ENCODE data around the gene ACSL6.

The ACSL6 gene

DNA sequence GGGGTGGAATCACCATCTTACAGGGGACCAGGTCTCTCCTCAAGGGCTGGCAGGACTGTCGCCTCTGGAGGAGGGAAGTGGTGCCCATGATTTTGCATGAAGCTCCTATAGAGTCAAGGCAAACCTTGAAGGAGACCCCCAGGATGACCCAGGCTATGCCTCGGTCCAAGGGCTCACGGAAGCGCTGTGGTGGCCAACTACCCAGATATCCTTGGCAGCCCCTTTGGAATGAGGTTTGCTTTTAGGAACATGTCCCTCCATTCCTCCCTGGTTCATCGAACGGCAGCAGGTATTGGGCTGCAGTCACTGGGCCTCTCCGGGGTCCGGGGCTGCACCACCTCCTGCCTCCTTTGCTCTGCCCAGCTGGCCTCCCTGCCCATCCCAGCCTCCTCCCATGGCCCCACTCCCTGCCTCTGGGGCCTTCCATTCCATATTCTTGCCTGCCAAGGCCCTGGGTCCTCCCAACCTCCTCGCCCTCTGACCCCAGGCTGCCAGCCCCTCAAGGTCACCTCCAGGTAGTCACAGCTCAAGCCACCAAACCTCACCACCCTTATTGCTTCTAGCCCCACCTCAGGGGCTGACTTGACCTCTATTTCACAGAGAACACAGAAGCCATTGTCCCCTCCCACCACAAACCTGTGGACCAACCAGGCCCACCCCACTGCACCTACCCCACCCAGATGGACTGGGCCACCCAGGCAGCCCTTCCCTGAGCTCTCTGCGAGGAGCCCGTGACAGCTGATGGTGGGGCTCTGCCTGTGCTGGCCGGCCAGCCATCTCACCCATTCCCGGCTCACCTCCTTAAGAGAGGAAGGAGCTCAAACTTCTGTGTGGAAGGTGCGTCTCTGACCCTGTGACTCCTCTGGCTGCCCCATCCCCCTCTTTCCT, 45.4 kb upstream of the ACSL6 start:
- TF ChIP-seq, protein P1, sequence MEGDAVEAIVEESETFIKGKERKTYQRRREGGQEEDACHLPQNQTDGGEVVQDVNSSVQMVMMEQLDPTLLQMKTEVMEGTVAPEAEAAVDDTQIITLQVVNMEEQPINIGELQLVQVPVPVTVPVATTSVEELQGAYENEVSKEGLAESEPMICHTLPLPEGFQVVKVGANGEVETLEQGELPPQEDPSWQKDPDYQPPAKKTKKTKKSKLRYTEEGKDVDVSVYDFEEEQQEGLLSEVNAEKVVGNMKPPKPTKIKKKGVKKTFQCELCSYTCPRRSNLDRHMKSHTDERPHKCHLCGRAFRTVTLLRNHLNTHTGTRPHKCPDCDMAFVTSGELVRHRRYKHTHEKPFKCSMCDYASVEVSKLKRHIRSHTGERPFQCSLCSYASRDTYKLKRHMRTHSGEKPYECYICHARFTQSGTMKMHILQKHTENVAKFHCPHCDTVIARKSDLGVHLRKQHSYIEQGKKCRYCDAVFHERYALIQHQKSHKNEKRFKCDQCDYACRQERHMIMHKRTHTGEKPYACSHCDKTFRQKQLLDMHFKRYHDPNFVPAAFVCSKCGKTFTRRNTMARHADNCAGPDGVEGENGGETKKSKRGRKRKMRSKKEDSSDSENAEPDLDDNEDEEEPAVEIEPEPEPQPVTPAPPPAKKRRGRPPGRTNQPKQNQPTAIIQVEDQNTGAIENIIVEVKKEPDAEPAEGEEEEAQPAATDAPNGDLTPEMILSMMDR (IDR thresholded peaks at IDR 0.05) = no peak
- no peak for TF ChIP-seq ZFX (IDR thresholded peaks at IDR 0.05; ENCODE audit: borderline replicate concordance)
- H3K27ac ChIP-seq = no peak overlapping the region

DNA sequence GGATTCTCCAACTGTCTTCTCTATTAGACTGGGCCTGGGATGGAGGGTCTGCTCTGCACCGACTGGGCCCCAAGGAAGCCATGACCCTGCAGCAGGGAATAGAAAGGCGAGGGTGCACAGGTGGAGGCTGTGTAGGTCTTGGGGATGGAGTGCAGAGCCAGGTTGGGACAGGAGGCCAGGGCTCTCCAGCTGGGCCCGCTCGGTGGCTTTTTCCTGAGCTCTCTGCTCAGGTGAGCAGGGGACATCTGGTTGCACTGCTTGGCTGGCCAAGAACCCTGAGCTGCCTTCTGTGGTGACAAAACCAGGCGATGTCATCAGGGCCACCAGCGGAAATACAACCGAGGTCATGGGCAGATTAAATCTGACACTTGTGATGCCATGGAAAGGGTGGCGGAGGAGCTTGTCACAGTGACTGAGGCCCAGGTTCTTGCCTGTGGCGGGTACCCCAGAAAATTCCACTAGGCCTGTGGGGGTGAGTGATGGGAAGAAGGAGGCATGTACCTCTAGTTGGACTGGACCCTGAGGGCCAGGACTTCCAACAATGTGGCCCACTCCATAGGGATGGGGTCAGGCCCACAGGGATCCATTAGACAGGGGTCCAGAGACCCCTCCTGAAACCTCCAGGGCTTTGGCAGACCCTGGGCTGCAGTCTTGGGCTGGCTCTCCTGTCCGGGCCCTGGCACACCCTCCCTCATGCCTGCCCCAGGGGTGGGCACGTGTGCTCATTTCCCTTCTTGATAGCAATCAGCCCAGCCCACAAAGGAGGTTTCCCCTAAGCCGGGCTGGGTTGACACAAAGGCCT, 44.6 kb upstream of the ACSL6 start:
- no peak overlapping the region for H3K27ac ChIP-seq
- TF ChIP-seq, protein P1 (IDR thresholded peaks at IDR 0.05) = no peak
- TF ChIP-seq ZFX (IDR thresholded peaks at IDR 0.05; ENCODE audit: borderline replicate concordance) = no peak

DNA sequence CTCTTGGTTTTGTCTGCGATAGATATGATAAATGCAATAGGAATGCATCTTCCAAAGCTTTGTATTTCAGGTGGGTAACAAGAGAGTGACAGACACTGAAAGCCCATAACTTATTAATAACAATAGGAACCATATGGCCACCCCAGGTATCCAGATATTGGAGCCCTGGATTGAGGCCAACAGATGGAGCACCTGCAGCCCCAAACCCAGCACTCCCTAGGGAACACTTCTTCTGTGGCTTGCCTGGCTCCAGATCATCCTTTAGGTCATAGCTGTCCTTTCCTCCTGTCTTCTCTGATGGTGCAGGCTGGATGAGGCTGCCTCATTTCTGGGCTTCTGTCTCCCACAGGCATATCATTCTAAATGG, 44.0 kb upstream of the ACSL6 start:
- TF ChIP-seq ZFX (IDR thresholded peaks at IDR 0.05; ENCODE audit: borderline replicate concordance) = no peak
- TF ChIP-seq, protein P1 (IDR thresholded peaks at IDR 0.05) = no peak

DNA sequence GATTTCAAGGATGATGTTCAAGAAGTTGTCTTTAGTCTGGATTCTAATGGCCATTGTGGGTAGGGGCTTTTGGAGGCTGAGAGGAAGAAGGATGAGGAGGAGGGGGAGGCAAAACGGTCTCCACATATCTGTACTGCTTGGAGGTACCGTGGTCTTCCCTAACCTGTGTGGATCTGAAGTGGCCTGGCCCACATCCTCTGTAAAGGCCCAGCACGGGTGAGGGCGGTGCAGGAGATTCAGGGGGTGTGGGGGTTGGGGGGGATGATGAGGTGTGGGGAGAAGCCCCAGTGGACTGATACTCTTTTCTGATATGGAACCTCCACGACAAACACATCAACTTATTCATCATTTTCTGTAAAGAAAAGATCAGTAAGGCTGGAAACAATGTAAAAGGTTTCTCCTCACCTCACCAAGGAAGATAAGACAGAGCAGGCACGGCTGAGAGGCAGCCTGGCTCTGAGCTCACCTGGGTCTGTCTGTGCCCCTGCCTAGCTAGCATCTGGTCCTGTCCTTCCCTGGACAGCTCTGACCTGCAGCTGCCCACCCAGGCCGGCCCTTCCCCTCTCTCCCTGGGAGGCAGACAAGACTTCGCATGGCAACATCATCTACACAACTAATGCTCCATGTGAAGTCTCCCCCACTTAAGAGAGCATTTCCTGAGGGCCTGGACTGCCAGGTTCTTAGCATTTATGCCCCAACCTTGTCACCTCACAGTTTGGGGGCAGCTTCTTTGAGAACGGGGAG, 43.4 kb upstream of the ACSL6 start:
- TF ChIP-seq, protein P1 (IDR thresholded peaks at IDR 0.05) = no peak
- TF ChIP-seq ZFX (IDR thresholded peaks at IDR 0.05; ENCODE audit: borderline replicate concordance) = no peak
- no peak overlapping the region for H3K27ac ChIP-seq

More for the DNA sequence above, 44.0 kb upstream of the ACSL6 start:
- no peak overlapping the region for H3K27ac ChIP-seq

DNA sequence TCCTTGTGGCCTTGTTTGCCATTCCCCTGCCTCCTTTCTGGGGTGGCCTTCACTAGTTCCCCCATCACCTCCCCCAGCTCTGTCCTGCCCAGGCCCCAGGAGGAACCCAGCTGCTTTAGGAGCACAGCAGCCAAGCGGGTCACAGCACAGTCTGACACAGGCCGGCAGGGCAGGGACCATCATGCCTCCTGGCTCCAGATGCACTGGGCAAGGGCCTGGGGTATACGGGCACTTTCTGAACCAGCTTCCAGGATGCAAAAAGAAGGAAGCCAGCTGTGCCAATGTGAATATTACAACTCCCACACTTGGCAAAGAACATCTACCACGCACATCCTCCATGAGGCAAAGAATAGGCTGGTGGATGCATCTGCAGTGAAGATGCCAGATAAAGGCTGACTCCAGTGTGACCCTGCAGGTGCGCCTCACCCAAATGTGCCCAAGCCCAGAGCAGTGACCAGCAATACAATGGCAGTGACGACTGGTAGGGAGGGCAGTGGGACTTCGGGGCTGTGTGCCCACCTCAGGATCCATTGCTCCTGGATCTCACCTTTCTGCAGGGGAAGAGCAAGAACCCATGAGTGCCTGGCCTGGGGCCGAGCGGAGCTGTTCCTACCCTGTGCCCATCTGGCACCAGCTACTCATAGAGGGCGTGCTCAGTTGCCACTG, 42.7 kb upstream of the ACSL6 start:
- no peak overlapping the region for H3K27ac ChIP-seq
- TF ChIP-seq ZFX (IDR thresholded peaks at IDR 0.05; ENCODE audit: borderline replicate concordance) = no peak
- TF ChIP-seq, protein P1 (IDR thresholded peaks at IDR 0.05) = no peak

DNA sequence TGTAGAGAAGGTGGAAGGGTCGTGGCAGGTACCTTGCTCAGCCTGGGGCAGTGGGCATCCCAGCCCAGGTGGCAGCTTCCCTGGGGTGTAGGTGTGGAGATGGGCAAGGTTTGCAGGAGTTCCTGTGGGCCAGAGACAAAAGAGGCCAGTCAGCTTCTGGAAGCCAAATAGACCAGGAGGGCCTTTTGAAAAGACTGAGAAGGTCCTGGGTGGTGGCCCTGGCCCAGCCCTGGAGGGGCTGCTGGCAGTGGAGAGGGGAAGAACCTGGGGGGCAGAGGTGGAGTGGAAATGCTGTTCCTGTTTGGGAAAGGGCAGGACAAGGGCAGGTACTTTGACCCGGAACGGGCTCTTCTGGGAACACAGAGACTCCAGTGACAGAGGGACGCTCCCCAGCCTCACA, 42.0 kb upstream of the ACSL6 start:
- TF ChIP-seq, protein P1 (IDR thresholded peaks at IDR 0.05) = no peak
- no peak for TF ChIP-seq ZFX (IDR thresholded peaks at IDR 0.05; ENCODE audit: borderline replicate concordance)
- no peak overlapping the region for H3K27ac ChIP-seq
